OCI-LY3 (cell line): ENCODE measurements around the gene DNAH14.
"Not testable (repeated sequence)": the region's sequence is repeated elsewhere in the genome, so short reads cannot be mapped to it uniquely, and the experiment has no call there.

Experiments
- H2AFZ ChIP-seq: fragments of 200-600, 300-600 bp; shearing (Covaris generic); 2 replicates; pipeline ENCODE4 v1.6.0; 2014; ENCODE audit warnings: antibody characterized with exemption, low read depth, low read length
- H3K27ac ChIP-seq: fragments of 200-600, 300-600 bp; sonication (generic); 2 replicates; pipeline ENCODE4 v1.5.1; 2014; ENCODE audit warnings: mild to moderate bottlenecking, low read length, moderate library complexity, mixed read lengths
- H3K27me3 ChIP-seq: fragments of 200-600, 300-600 bp; sonication (generic); 2 replicates; pipeline ENCODE4 v1.6.1; 2014; ENCODE audit warnings: low read depth, low read length, mixed read lengths
- H3K36me3 ChIP-seq: fragments of 200-600, 300-600 bp; sonication (generic); replicated peaks from 2 replicates; pipeline ENCODE3; 2014; ENCODE audit warnings: low read depth, low read length, mixed read lengths
- H3K4me1 ChIP-seq: fragments of 300-600, 200-600 bp; sonication (generic); 2 replicates; pipeline ENCODE4 v1.6.1; 2014; ENCODE audit warnings: low read length, mixed read lengths
- H3K4me2 ChIP-seq: fragments of 200-600, 300-600 bp; sonication (generic); 2 replicates; pipeline ENCODE4 v1.6.1; 2014; ENCODE audit warnings: low read length, mixed read lengths
- H3K4me3 ChIP-seq: fragments of 300-600, 200-600 bp; sonication (generic); 2 replicates; pipeline ENCODE4 v1.5.1; 2014; ENCODE audit warnings: antibody characterized with exemption, mild to moderate bottlenecking, low read length, moderate library complexity
- H3K79me2 ChIP-seq: fragments of 300-600, 200-600 bp; shearing (Covaris generic); 2 replicates; pipeline ENCODE4 v1.6.1; 2014; ENCODE audit warnings: mild to moderate bottlenecking, low read length, mixed read lengths
- H3K9ac ChIP-seq: fragments of 300-600, 200-600 bp; shearing (Covaris generic); 2 replicates; pipeline ENCODE4 v1.6.0; 2014; ENCODE audit warnings: mild to moderate bottlenecking, low read length, moderate library complexity
- H3K9me3 ChIP-seq: fragments of 200-600, 300-600 bp; shearing (Covaris generic); 2 replicates; pipeline ENCODE4 v1.6.1; 2014; ENCODE audit warnings: low read length, mixed read lengths; ENCODE audit not compliant: insufficient read depth
- H4K20me1 ChIP-seq: fragments of 200-600, 300-600 bp; sonication (generic); 2 replicates; pipeline ENCODE4 v1.6.1; 2016; ENCODE audit warnings: low read length, mixed read lengths; ENCODE audit not compliant: insufficient read depth
- CTCF ChIP-seq: fragments of 200-600, 300-600 bp; sonication (generic); IDR thresholded peaks from 2 replicates; pipeline ENCODE4 v1.5.1; 2014; ENCODE audit warnings: antibody characterized with exemption, low read length, low read depth
- EZH2phosphoT487 ChIP-seq: fragments of 200-600 bp; shearing (Covaris generic); IDR thresholded peaks from 2 replicates; pipeline ENCODE4 v1.6.1; 2018; ENCODE audit warnings: antibody characterized with exemption, mixed run types, low read depth

DNAH14 gene

DNA sequence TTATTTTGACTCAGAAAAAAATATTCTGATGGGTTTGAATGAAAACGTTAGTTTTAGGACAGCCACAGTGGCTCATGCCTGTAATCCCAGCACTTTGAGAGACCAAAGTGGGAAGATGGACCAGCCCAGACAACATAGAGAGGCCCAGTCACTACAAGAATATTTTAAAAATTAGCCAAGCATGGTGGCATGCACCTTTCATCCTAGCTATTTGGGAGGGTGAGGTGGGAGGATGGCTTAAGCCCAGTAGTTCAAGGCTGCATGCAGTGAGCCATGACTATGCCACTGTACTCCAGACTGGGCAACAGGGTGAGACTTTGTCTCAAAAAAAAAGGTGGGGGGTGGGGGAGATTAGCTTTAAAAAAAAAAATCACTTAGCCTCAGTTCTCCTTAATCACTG, 370.9 kb downstream of the DNAH14 start:
- Histone ChIP-seq H3K36me3 (peaks cover 3% of the 10 kb centered on the region), H4K20me1 (no peaks in the 10 kb centered on the region), H3K4me2 (peak overlapping the region; percentile 40), H3K27me3 (no peaks in the 10 kb centered on the region), H3K9ac (no peak overlapping the region), H3K27ac (no peak overlapping the region), H3K4me1 (peaks cover 25% of the 10 kb centered on the region), H3K4me3 (no peak overlapping the region), H2AFZ (no peak overlapping the region), H3K9me3 (no peaks in the 10 kb centered on the region), H3K79me2 (no peaks in the 10 kb centered on the region)
- TF ChIP-seq CTCF (no peak), EZH2phosphoT487 (no peak)

DNA sequence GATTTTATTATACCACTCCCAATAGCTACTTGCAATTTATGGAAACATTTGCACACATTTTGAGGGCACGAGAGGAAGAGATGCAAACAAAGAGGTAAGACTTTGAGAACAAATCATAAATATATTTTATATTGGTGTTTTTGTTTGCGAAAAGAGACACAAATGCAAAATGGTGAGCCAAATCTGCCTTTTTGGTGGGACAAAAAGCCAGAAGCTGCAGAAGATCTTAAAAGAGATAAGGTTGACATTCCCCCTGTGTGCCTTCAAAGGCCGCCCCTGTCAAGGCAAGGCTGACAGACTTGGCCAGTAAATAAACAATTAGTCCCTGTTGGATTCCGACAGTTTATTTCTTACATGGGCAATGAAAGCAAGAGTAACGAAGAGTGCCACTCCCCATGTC, 375.5 kb downstream of the DNAH14 start:
- no peak overlapping the region for H3K4me3 ChIP-seq
- no peak overlapping the region for H3K9ac ChIP-seq
- H3K27me3 ChIP-seq = no peaks in the 10 kb centered on the region
- peaks cover 12% of the 10 kb centered on the region for H3K4me1 ChIP-seq
- no peak overlapping the region for H3K27ac ChIP-seq
- no peaks in the 10 kb centered on the region for H4K20me1 ChIP-seq
- H3K36me3 ChIP-seq = no peaks in the 10 kb centered on the region
- H2AFZ ChIP-seq = no peak overlapping the region
- no peaks in the 10 kb centered on the region for H3K79me2 ChIP-seq
- H3K4me2 ChIP-seq = no peak overlapping the region
- H3K9me3 ChIP-seq = no peaks in the 10 kb centered on the region
- no peak for TF ChIP-seq EZH2phosphoT487
- TF ChIP-seq CTCF = no peak

DNA sequence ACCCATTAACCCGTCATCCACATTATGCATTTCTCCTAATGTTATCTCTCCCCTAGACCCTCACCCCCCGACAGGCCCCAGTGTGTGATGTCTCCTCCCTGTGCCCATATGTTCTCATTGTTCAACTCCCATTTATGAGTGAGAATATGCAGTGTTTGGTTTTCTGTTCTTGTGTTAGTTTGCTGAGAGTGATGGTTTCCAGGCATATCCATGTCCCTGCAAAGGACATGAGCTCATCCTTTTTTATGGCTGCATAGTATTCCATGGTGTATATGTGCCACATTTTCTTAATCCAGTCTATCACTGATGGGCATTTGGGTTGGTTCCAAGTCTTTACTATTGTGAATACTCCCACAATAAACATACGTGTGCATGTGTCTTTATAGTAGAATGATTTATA, 381.1 kb downstream of the DNAH14 start:
- not testable (repeated sequence) for H3K27ac ChIP-seq, H3K9ac ChIP-seq, H3K4me3 ChIP-seq, H3K4me1 ChIP-seq, H3K27me3 ChIP-seq, H4K20me1 ChIP-seq, H3K79me2 ChIP-seq, H3K4me2 ChIP-seq, H2AFZ ChIP-seq, H3K9me3 ChIP-seq, H3K36me3 ChIP-seq

- H3K27ac ChIP-seq = no peak overlapping the region
- no peak overlapping the region for H2AFZ ChIP-seq
- H3K79me2 ChIP-seq = no peaks in the 10 kb centered on the region
- no peaks in the 10 kb centered on the region for H3K36me3 ChIP-seq
- no peak overlapping the region for H3K4me2 ChIP-seq
- no peaks in the 10 kb centered on the region for H3K9me3 ChIP-seq
- H3K4me3 ChIP-seq = no peak overlapping the region
- H4K20me1 ChIP-seq = no peaks in the 10 kb centered on the region
- no peak overlapping the region for H3K9ac ChIP-seq
- no peaks in the 10 kb centered on the region for H3K27me3 ChIP-seq
- H3K4me1 ChIP-seq = peaks cover 17% of the 10 kb centered on the region
- TF ChIP-seq CTCF = peak; percentile 95
- TF ChIP-seq EZH2phosphoT487 = no peak
Measured at GRCh38 chr1:225318706-225319575, 389.5 kb downstream of the DNAH14 start.
